ENCODE measurements around the gene ZNF57.

- TF ChIP-seq, protein P1, sequence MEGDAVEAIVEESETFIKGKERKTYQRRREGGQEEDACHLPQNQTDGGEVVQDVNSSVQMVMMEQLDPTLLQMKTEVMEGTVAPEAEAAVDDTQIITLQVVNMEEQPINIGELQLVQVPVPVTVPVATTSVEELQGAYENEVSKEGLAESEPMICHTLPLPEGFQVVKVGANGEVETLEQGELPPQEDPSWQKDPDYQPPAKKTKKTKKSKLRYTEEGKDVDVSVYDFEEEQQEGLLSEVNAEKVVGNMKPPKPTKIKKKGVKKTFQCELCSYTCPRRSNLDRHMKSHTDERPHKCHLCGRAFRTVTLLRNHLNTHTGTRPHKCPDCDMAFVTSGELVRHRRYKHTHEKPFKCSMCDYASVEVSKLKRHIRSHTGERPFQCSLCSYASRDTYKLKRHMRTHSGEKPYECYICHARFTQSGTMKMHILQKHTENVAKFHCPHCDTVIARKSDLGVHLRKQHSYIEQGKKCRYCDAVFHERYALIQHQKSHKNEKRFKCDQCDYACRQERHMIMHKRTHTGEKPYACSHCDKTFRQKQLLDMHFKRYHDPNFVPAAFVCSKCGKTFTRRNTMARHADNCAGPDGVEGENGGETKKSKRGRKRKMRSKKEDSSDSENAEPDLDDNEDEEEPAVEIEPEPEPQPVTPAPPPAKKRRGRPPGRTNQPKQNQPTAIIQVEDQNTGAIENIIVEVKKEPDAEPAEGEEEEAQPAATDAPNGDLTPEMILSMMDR (IDR thresholded peaks at IDR 0.05): no peak
- TF ChIP-seq POLR2A (IDR thresholded peaks at IDR 0.05): no peak
Observed at GRCh38 chr19:2902590-2903218, 2.0 kb downstream of the ZNF57 start.
